Astrocyte (in vitro differentiated cells and primary cell): ENCODE results near the gene FBN1.

ENCODE experiments used
- EZH2 ChIP-seq: IDR thresholded peaks from 2 replicates; pipeline ENCODE4 v1.6.1; 2012; ENCODE audit warnings: mild to moderate bottlenecking, low read length, inconsistent platforms; ENCODE audit not compliant: insufficient read depth
- TF ChIP-seq, protein P1 (sequence below): IDR thresholded peaks from 2 replicates; pipeline ENCODE4 v1.5.1; 2011; ENCODE audit warnings: low read depth, mild to moderate bottlenecking, inconsistent platforms, low read length, moderate library complexity; ENCODE audit not compliant: insufficient read depth

DNA sequence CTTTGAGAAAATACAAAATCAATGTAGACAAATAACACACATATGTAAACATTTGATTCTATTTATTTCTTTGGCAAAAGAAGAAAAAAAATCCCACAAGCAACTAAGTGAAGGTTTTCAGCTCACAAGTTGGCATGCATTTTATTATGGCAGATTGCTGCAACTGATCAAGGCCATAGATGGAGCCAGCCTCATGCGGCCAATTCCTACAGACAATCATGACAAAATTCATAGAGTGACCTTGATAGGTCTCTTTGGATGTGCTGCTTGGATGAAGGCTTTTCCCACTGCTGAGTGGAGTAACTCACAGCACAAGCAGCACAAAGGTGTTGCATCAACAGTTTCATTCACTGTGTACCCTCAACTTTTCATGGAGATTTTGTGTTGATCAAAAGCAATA is 22.1 kb downstream of the FBN1 start:
- TF ChIP-seq, protein P1, sequence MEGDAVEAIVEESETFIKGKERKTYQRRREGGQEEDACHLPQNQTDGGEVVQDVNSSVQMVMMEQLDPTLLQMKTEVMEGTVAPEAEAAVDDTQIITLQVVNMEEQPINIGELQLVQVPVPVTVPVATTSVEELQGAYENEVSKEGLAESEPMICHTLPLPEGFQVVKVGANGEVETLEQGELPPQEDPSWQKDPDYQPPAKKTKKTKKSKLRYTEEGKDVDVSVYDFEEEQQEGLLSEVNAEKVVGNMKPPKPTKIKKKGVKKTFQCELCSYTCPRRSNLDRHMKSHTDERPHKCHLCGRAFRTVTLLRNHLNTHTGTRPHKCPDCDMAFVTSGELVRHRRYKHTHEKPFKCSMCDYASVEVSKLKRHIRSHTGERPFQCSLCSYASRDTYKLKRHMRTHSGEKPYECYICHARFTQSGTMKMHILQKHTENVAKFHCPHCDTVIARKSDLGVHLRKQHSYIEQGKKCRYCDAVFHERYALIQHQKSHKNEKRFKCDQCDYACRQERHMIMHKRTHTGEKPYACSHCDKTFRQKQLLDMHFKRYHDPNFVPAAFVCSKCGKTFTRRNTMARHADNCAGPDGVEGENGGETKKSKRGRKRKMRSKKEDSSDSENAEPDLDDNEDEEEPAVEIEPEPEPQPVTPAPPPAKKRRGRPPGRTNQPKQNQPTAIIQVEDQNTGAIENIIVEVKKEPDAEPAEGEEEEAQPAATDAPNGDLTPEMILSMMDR = no peak
- TF ChIP-seq EZH2 = no peak
